HUES6 (cell line): ENCODE results near the gene CEP170B.
"Not testable (repeated sequence)": the region's sequence is repeated elsewhere in the genome, so short reads cannot be mapped to it uniquely, and the experiment has no call there.

Source experiments
- H3K27ac ChIP-seq: 2 replicates; pipeline ENCODE4 v1.7.0; 2013; ENCODE audit warnings: low read depth, mild to moderate bottlenecking, low read length, inconsistent platforms
- H3K27me3 ChIP-seq: 2 replicates; pipeline ENCODE4 v1.6.1; 2013; ENCODE audit warnings: low read length; ENCODE audit not compliant: control insufficient read depth, insufficient read depth
- H3K36me3 ChIP-seq: 2 replicates; pipeline ENCODE4 v1.6.1; 2013; ENCODE audit warnings: low read length; ENCODE audit not compliant: control insufficient read depth, insufficient read depth
- H3K4me1 ChIP-seq: 2 replicates; pipeline ENCODE4 v1.6.1; 2013; ENCODE audit warnings: low read length; ENCODE audit not compliant: control insufficient read depth, insufficient read depth
- H3K4me3 ChIP-seq: 2 replicates; pipeline ENCODE4 v1.5.1; 2013; ENCODE audit warnings: low read depth, low read length
- H3K9ac ChIP-seq: one replicate; pipeline ENCODE4 v1.6.1; 2013; ENCODE audit warnings: mild to moderate bottlenecking, low read length
- H3K9me3 ChIP-seq: 2 replicates; pipeline ENCODE4 v1.6.1; 2013; ENCODE audit warnings: low read depth, low read length; ENCODE audit not compliant: control insufficient read depth, insufficient read depth

Gene CEP170B

GRCh38 chr14:104844306-104845032, 20.6 kb upstream of the CEP170B start:
- Histone ChIP-seq H3K27me3 (peaks cover 48% of the 10 kb centered on the region), H3K4me1 (peaks cover 15% of the 10 kb centered on the region), H3K9ac (peak overlapping the region; percentile 52), H3K9me3 (no peaks in the 10 kb centered on the region), H3K27ac (no peak overlapping the region; the same call in 1 of the 2 replicates), H3K4me3 (peak overlapping the region; percentile 66), H3K36me3 (no peaks in the 10 kb centered on the region)

- H3K9ac ChIP-seq: peak overlapping the region; percentile 52
- no peak overlapping the region for H3K27ac ChIP-seq
- peak overlapping the region; percentile 66; the same call in 1 of the 2 replicates for H3K4me3 ChIP-seq
- H3K27me3 ChIP-seq: peaks cover 49% of the 10 kb centered on the region
- H3K4me1 ChIP-seq: peaks cover 15% of the 10 kb centered on the region
- H3K9me3 ChIP-seq: no peaks in the 10 kb centered on the region
- no peaks in the 10 kb centered on the region for H3K36me3 ChIP-seq
Measured at GRCh38 chr14:104845033-104845666, 19.9 kb upstream of the CEP170B start.

GRCh38 chr14:104845834-104846441, 19.1 kb upstream of the CEP170B start:
- Histone ChIP-seq H3K9me3 (no peaks in the 10 kb centered on the region), H3K4me1 (peaks cover 15% of the 10 kb centered on the region), H3K4me3 (no peak overlapping the region), H3K9ac (no peak overlapping the region), H3K27ac (no peak overlapping the region), H3K27me3 (peaks cover 49% of the 10 kb centered on the region), H3K36me3 (no peaks in the 10 kb centered on the region)

GRCh38 chr14:104852280-104852663, 12.8 kb upstream of the CEP170B start:
- Histone ChIP-seq H3K36me3 (no peaks in the 10 kb centered on the region), H3K4me1 (peaks cover 9% of the 10 kb centered on the region), H3K27me3 (peaks cover 23% of the 10 kb centered on the region; the same call in 1 of the 2 replicates), H3K9me3 (no peaks in the 10 kb centered on the region), H3K27ac (no peak overlapping the region), H3K9ac (no peak overlapping the region), H3K4me3 (no peak overlapping the region)

GRCh38 chr14:104855532-104856090, 9.5 kb upstream of the CEP170B start:
- Histone ChIP-seq H3K36me3 (no peaks in the 10 kb centered on the region), H3K9ac (no peak overlapping the region), H3K27me3 (peaks cover 21% of the 10 kb centered on the region; the same call in 1 of the 2 replicates), H3K27ac (no peak overlapping the region), H3K4me1 (peaks cover 10% of the 10 kb centered on the region), H3K9me3 (peaks cover 9% of the 10 kb centered on the region), H3K4me3 (no peak overlapping the region)

- no peaks in the 10 kb centered on the region for H3K36me3 ChIP-seq
- peaks cover 21% of the 10 kb centered on the region; the same call in 1 of the 2 replicates for H3K27me3 ChIP-seq
- H3K9me3 ChIP-seq: peaks cover 13% of the 10 kb centered on the region
- H3K4me1 ChIP-seq: peaks cover 10% of the 10 kb centered on the region
- no peak overlapping the region for H3K9ac ChIP-seq
- no peak overlapping the region for H3K4me3 ChIP-seq
- H3K27ac ChIP-seq: no peak overlapping the region
Measured at GRCh38 chr14:104856157-104856868, 8.8 kb upstream of the CEP170B start.

- peaks cover 16% of the 10 kb centered on the region for H3K9me3 ChIP-seq
- H3K9ac ChIP-seq: no peak overlapping the region
- H3K4me3 ChIP-seq: no peak overlapping the region
- no peaks in the 10 kb centered on the region for H3K36me3 ChIP-seq
- H3K27ac ChIP-seq: no peak overlapping the region
- H3K27me3 ChIP-seq: peaks cover 15% of the 10 kb centered on the region; the same call in 1 of the 2 replicates
- peaks cover 5% of the 10 kb centered on the region; the same call in 1 of the 2 replicates for H3K4me1 ChIP-seq
Measured at GRCh38 chr14:104856869-104857860, 7.9 kb upstream of the CEP170B start.

GRCh38 chr14:104857931-104858330, 7.1 kb upstream of the CEP170B start:
- H3K36me3 ChIP-seq, H3K4me3 ChIP-seq, H3K4me1 ChIP-seq: not testable (repeated sequence)

GRCh38 chr14:104858811-104859426, 6.1 kb upstream of the CEP170B start:
- Histone ChIP-seq H3K9ac (no peak overlapping the region), H3K4me1 (peaks cover 11% of the 10 kb centered on the region), H3K4me3 (no peak overlapping the region), H3K27ac (no peak overlapping the region), H3K9me3 (peaks cover 16% of the 10 kb centered on the region), H3K36me3 (peaks cover 5% of the 10 kb centered on the region; the same call in 1 of the 2 replicates), H3K27me3 (peaks cover 17% of the 10 kb centered on the region; the same call in 1 of the 2 replicates)

More at GRCh38 chr14:104857931-104858330, 7.1 kb upstream of the CEP170B start:
- Histone ChIP-seq H3K27me3 (peaks cover 17% of the 10 kb centered on the region; the same call in 1 of the 2 replicates), H3K9me3 (peaks cover 16% of the 10 kb centered on the region)
- H3K9ac ChIP-seq, H3K27ac ChIP-seq: not testable (repeated sequence)
